ENCODE results near the gene NR6A1. TPM values are rescaled to one million over a fixed set of nuclear protein-coding genes. Genes with fewer than 3 reads are reported as not detected.

NR6A1 gene
- total RNA-seq, 1 donor from 2014 or later, result 0.56 TPM

DNA sequence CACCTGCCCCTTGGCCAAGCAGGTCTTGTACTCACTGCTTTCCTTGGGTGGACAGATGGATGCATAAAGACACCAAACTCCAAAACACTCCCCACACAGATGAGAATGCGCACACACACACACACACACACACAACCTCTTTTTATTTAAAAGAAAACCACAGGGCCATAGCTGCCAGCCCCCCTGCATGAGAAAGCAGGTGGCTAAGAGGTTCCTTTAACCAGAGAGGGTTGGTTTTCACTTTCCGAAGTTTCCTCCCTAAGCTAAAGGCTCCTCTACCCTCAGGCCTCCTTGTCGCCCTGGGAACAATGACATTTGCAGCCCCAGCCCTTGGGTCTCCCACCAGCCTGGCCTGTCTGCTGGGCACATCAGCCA is 275.0 kb downstream of the NR6A1 start:
- Mint-ChIP-seq H3K36me3 (ENCODE audit: unreplicated experiment) (no peaks in the 10 kb centered on the region), H3K4me1 (ENCODE audit: unreplicated experiment) (no peaks in the 10 kb centered on the region), H3K9me3 (ENCODE audit: unreplicated experiment) (no peaks in the 10 kb centered on the region), H3K27me3 (ENCODE audit: unreplicated experiment) (peaks cover 31% of the 10 kb centered on the region), H3K4me3 (ENCODE audit: unreplicated experiment) (no peak overlapping the region), H3K27ac (ENCODE audit: unreplicated experiment) (no peak overlapping the region)
- TF ChIP-seq, protein P1, sequence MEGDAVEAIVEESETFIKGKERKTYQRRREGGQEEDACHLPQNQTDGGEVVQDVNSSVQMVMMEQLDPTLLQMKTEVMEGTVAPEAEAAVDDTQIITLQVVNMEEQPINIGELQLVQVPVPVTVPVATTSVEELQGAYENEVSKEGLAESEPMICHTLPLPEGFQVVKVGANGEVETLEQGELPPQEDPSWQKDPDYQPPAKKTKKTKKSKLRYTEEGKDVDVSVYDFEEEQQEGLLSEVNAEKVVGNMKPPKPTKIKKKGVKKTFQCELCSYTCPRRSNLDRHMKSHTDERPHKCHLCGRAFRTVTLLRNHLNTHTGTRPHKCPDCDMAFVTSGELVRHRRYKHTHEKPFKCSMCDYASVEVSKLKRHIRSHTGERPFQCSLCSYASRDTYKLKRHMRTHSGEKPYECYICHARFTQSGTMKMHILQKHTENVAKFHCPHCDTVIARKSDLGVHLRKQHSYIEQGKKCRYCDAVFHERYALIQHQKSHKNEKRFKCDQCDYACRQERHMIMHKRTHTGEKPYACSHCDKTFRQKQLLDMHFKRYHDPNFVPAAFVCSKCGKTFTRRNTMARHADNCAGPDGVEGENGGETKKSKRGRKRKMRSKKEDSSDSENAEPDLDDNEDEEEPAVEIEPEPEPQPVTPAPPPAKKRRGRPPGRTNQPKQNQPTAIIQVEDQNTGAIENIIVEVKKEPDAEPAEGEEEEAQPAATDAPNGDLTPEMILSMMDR (IDR thresholded peaks at IDR 0.05), result no peak
- DNase-seq (ENCODE audit: extremely low spot score, unreplicated experiment), result no peak

DNA sequence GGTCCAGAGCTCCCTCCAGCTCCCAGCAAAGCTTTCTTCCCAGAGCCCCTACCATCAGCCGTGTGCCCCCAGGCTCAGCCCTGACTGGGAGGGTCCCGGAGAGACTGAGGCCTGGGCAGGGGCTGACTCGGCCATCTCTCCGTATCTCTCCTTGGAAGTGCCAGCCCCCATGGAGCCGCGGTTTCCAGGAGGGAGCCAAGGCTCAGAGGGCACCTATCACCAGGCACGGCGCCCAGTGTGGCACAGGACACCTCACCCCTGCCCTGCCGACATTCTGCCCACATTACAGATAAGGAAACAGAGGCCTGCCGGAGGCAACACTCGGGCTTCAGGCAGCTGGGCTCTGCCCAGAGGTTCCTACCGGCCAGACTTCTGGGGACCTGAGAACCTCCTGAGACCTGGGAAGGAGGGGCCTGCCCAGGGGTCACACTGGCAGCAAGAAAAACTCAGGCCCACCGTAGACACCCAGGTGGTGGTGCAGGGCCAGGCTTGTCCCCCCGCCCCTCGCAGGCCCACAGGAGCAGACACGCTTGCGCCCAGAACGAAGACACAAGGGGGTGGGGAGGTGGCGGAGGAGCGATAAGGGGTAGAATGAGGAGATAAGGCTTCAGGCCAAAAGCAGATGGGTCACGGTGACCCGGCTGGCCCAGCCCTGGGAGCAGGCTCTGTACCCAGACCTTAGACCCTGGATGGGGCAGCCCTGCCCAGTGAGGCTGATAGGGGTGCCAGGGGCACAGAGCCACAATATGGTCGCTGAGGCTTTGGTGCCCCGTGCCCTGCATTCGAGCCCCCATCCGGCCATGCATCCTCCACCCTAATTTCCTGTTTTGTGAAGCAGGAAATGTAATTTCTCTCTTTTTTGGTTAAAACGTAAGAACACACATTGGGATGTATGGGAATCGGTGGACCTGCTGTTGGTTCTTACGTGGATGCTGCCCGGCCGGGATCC is 275.7 kb downstream of the NR6A1 start:
- Mint-ChIP-seq H3K4me1 (ENCODE audit: unreplicated experiment) (no peaks in the 10 kb centered on the region), H3K36me3 (ENCODE audit: unreplicated experiment) (no peaks in the 10 kb centered on the region), H3K27me3 (ENCODE audit: unreplicated experiment) (peaks cover 25% of the 10 kb centered on the region), H3K4me3 (ENCODE audit: unreplicated experiment) (no peak overlapping the region), H3K27ac (ENCODE audit: unreplicated experiment) (no peak overlapping the region), H3K9me3 (ENCODE audit: unreplicated experiment) (no peaks in the 10 kb centered on the region)
- no peak for DNase-seq (ENCODE audit: extremely low spot score, unreplicated experiment)
- TF ChIP-seq, protein P1 (IDR thresholded peaks at IDR 0.05), result no peak

GRCh38 chr9:124493794-124494479 is 277.2 kb downstream of the NR6A1 start:
- Mint-ChIP-seq H3K4me3 (ENCODE audit: unreplicated experiment) (no peak overlapping the region), H3K36me3 (ENCODE audit: unreplicated experiment) (no peaks in the 10 kb centered on the region), H3K4me1 (ENCODE audit: unreplicated experiment) (no peaks in the 10 kb centered on the region), H3K9me3 (ENCODE audit: unreplicated experiment) (no peaks in the 10 kb centered on the region), H3K27ac (ENCODE audit: unreplicated experiment) (no peak overlapping the region), H3K27me3 (ENCODE audit: unreplicated experiment) (peaks cover 25% of the 10 kb centered on the region)
- TF ChIP-seq, protein P1 (IDR thresholded peaks at IDR 0.05), result no peak
- DNase-seq (ENCODE audit: extremely low spot score, unreplicated experiment), result no peak

DNA sequence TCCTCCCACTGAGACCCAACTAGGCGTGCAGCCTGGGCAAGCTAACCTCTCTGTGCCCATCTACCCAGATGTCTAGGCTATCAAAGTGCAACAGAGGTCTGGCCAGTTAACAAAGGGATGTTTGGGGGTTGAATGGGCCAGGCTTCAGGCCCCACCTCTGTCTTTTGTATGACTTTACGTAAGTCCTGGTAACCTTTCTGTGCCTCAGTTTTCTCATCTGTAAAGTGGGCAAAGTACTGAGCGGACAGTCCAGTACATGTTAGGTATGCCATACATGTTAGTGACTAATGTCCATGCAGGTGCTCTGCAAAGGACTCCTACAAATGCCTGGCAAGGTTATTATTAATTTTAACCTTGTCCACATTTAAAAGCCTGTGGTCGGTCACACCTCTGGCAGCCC is 277.9 kb downstream of the NR6A1 start:
- TF ChIP-seq, protein P1 (IDR thresholded peaks at IDR 0.05), result no peak
- Mint-ChIP-seq H3K27ac (ENCODE audit: unreplicated experiment) (no peak overlapping the region), H3K4me1 (ENCODE audit: unreplicated experiment) (no peaks in the 10 kb centered on the region), H3K4me3 (ENCODE audit: unreplicated experiment) (no peak overlapping the region), H3K27me3 (ENCODE audit: unreplicated experiment) (peaks cover 29% of the 10 kb centered on the region), H3K9me3 (ENCODE audit: unreplicated experiment) (no peaks in the 10 kb centered on the region), H3K36me3 (ENCODE audit: unreplicated experiment) (no peaks in the 10 kb centered on the region)
- no peak for DNase-seq (ENCODE audit: extremely low spot score, unreplicated experiment)

DNA sequence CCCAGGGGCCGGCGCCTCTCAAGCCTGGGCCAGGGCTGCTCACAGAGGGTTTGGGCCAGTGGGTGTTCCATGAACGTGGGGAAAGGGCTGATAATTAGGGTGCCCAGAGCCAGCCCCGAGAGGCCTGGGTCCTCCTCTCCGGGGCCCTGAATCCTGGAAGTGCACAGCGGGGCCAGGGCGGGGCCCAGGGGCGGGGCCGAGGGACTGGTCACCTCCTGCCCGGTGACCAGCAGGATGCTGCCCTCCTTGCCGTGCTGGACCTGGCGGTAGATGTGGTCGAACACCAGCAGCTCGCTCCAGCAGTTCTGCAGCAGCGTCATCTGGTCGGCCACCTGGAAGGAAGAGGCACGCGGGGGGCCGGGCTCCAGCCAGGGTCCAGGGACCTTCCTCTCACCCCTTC is 278.3 kb downstream of the NR6A1 start:
- TF ChIP-seq, protein P1 (IDR thresholded peaks at IDR 0.05), result no peak
- peaks cover 28% of the 10 kb centered on the region for H3K27me3 Mint-ChIP-seq (ENCODE audit: unreplicated experiment)
- DNase-seq (ENCODE audit: extremely low spot score, unreplicated experiment), result no peak
- no peaks in the 10 kb centered on the region for H3K4me1 Mint-ChIP-seq (ENCODE audit: unreplicated experiment)
- no peaks in the 10 kb centered on the region for H3K36me3 Mint-ChIP-seq (ENCODE audit: unreplicated experiment)
- H3K9me3 Mint-ChIP-seq (ENCODE audit: unreplicated experiment), result no peaks in the 10 kb centered on the region
- H3K27ac Mint-ChIP-seq (ENCODE audit: unreplicated experiment), result no peak overlapping the region
- H3K4me3 Mint-ChIP-seq (ENCODE audit: unreplicated experiment), result no peak overlapping the region
